ENCODE measurements around the gene CTRB1.
A peak's percentile ranks its signal among the peaks of the same experiment; 100 is the strongest.

Gene CTRB1

GRCh38 chr16:75250089-75250808 lies 31.5 kb downstream of the CTRB1 start:
- peaks cover 42% of the 10 kb centered on the region for H3K4me1 ChIP-seq (ENCODE audit: control insufficient read depth, low read depth, low read length)
- H4K8ac ChIP-seq (ENCODE audit: low read depth, low read length), result no peak overlapping the region

GRCh38 chr16:75250809-75251279 lies 32.1 kb downstream of the CTRB1 start:
- peak overlapping the region; percentile 91 for H3K23ac ChIP-seq (ENCODE audit: low read length)
- peak overlapping the region; percentile 79 for H3K4me3 ChIP-seq (ENCODE audit: low read length)
- no peak overlapping the region for H2AK5ac ChIP-seq (ENCODE audit: low read length)
- peaks cover 70% of the 10 kb centered on the region for H3K79me2 ChIP-seq (ENCODE audit: control insufficient read depth, insufficient read depth, low read length)
- H2BK15ac ChIP-seq (replicated peaks; ENCODE audit: low read depth), result no peak overlapping the region
- H3K4ac ChIP-seq (ENCODE audit: low read depth, low read length), result peak overlapping the region; percentile 79
- peak overlapping the region; percentile 74 for H2BK5ac ChIP-seq (ENCODE audit: low read length)
- no peak overlapping the region for H4K5ac ChIP-seq (ENCODE audit: low read length)
- peak overlapping the region; percentile 95 for H3K9ac ChIP-seq (ENCODE audit: low read length)
- no peaks in the 10 kb centered on the region for H3K36me3 ChIP-seq (ENCODE audit: control insufficient read depth, insufficient read depth, low read length)
- peak overlapping the region; percentile 96 for H3K56ac ChIP-seq (ENCODE audit: low read length)
- peak overlapping the region; percentile 76 for H3K27ac ChIP-seq (ENCODE audit: low read depth, low read length)
- no peak overlapping the region for H4K8ac ChIP-seq (ENCODE audit: low read depth, low read length)
- peaks cover 42% of the 10 kb centered on the region for H3K4me1 ChIP-seq (ENCODE audit: control insufficient read depth, low read depth, low read length)
- H3K27me3 ChIP-seq (ENCODE audit: insufficient read depth, low read length, poor library complexity), result no peaks in the 10 kb centered on the region
- DNase-seq, result no peak
- H3K79me1 ChIP-seq (ENCODE audit: low read length), result peaks cover 18% of the 10 kb centered on the region
- no CpG with 5 or more reads among the region's 59 CpGs for WGBS (ENCODE audit: extremely low coverage, insufficient coverage, low lambda C conversion rate)
- H3K18ac ChIP-seq (ENCODE audit: low read length), result peak overlapping the region; percentile 77
- H2BK120ac ChIP-seq (ENCODE audit: low read depth, low read length), result peak overlapping the region; percentile 29
- peak overlapping the region; percentile 86 for H3K4me2 ChIP-seq (ENCODE audit: low read length)

More at GRCh38 chr16:75250089-75250808, 31.5 kb downstream of the CTRB1 start:
- no peak overlapping the region for H2AK5ac ChIP-seq (ENCODE audit: low read length)
- peak overlapping the region; percentile 79 for H3K4me3 ChIP-seq (ENCODE audit: low read length)
- no peaks in the 10 kb centered on the region for H3K27me3 ChIP-seq (ENCODE audit: insufficient read depth, low read length, poor library complexity)
- no peak for DNase-seq
- no peak overlapping the region for H2BK5ac ChIP-seq (ENCODE audit: low read length)
- no peak overlapping the region for H2BK15ac ChIP-seq (replicated peaks; ENCODE audit: low read depth)
- H3K79me2 ChIP-seq (ENCODE audit: control insufficient read depth, insufficient read depth, low read length), result peaks cover 73% of the 10 kb centered on the region
- no CpG with 5 or more reads among the region's 29 CpGs for WGBS (ENCODE audit: extremely low coverage, insufficient coverage, low lambda C conversion rate)
- no peak overlapping the region for H3K23ac ChIP-seq (ENCODE audit: low read length)
- H2BK120ac ChIP-seq (ENCODE audit: low read depth, low read length), result no peak overlapping the region
- H3K18ac ChIP-seq (ENCODE audit: low read length), result peak overlapping the region; percentile 77
- no peaks in the 10 kb centered on the region for H3K36me3 ChIP-seq (ENCODE audit: control insufficient read depth, insufficient read depth, low read length)
- peak overlapping the region; percentile 96 for H3K56ac ChIP-seq (ENCODE audit: low read length)
- H3K4ac ChIP-seq (ENCODE audit: low read depth, low read length), result peak overlapping the region; percentile 79
- H4K5ac ChIP-seq (ENCODE audit: low read length), result no peak overlapping the region
- H3K9ac ChIP-seq (ENCODE audit: low read length), result peak overlapping the region; percentile 95
- H3K4me2 ChIP-seq (ENCODE audit: low read length), result peak overlapping the region; percentile 86
- peaks cover 18% of the 10 kb centered on the region for H3K79me1 ChIP-seq (ENCODE audit: low read length)
- H3K27ac ChIP-seq (ENCODE audit: low read depth, low read length), result peak overlapping the region; percentile 76

GRCh38 chr16:75251280-75252048 lies 32.7 kb downstream of the CTRB1 start, which contains the start of gene BCAR1:
Gene BCAR1, minus strand, starts transcription at chr16:75251624. Its CDS starts 142 bp downstream, at chr16:75251482.
- H4K5ac ChIP-seq (ENCODE audit: low read length), result no peak within 1 kb of the TSS
- no peaks in the 10 kb centered on the region for H3K36me3 ChIP-seq (ENCODE audit: control insufficient read depth, insufficient read depth, low read length)
- H3K4ac ChIP-seq (ENCODE audit: low read depth, low read length), result peak within 1 kb of the TSS; percentile 93
- H3K4me1 ChIP-seq (ENCODE audit: control insufficient read depth, low read depth, low read length), result peaks cover 45% of the 10 kb centered on the region
- H3K79me1 ChIP-seq (ENCODE audit: low read length), result peaks cover 19% of the 10 kb centered on the region
- WGBS (ENCODE audit: extremely low coverage, insufficient coverage, low lambda C conversion rate), result no CpG with 5 or more reads among the region's 84 CpGs
- no peaks in the 10 kb centered on the region for H3K27me3 ChIP-seq (ENCODE audit: insufficient read depth, low read length, poor library complexity)
- H3K9ac ChIP-seq (ENCODE audit: low read length), result peak within 1 kb of the TSS; percentile 95
- peak within 1 kb of the TSS; percentile 79 for H3K4me3 ChIP-seq (ENCODE audit: low read length)
- peak within 1 kb of the TSS; percentile 75 for H2BK120ac ChIP-seq (ENCODE audit: low read depth, low read length)
- H2AK5ac ChIP-seq (ENCODE audit: low read length), result peak within 1 kb of the TSS; percentile 72
- H3K23ac ChIP-seq (ENCODE audit: low read length), result peak within 1 kb of the TSS; percentile 91
- H3K79me2 ChIP-seq (ENCODE audit: control insufficient read depth, insufficient read depth, low read length), result peaks cover 70% of the 10 kb centered on the region
- no peak within 1 kb of the TSS for H4K8ac ChIP-seq (ENCODE audit: low read depth, low read length)
- peak within 1 kb of the TSS; percentile 94 for H3K27ac ChIP-seq (ENCODE audit: low read depth, low read length)
- peak within 1 kb of the TSS; percentile 96 for H3K56ac ChIP-seq (ENCODE audit: low read length)
- H3K18ac ChIP-seq (ENCODE audit: low read length), result peak within 1 kb of the TSS; percentile 77
- peak within 1 kb of the TSS; percentile 93 for H2BK5ac ChIP-seq (ENCODE audit: low read length)
- peak within 1 kb of the TSS; percentile 86 for H3K4me2 ChIP-seq (ENCODE audit: low read length)
- peak; percentile 95 for DNase-seq
- H2BK15ac ChIP-seq (replicated peaks; ENCODE audit: low read depth), result no peak within 1 kb of the TSS

GRCh38 chr16:75252049-75252864 lies 33.5 kb downstream of the CTRB1 start:
- Histone ChIP-seq H3K4me1 (ENCODE audit: control insufficient read depth, low read depth, low read length) (peaks cover 43% of the 10 kb centered on the region), H3K79me2 (ENCODE audit: control insufficient read depth, insufficient read depth, low read length) (peaks cover 69% of the 10 kb centered on the region), H3K18ac (ENCODE audit: low read length) (peak overlapping the region; percentile 51), H4K5ac (ENCODE audit: low read length) (no peak overlapping the region), H3K56ac (ENCODE audit: low read length) (peak overlapping the region; percentile 91), H3K79me1 (ENCODE audit: low read length) (peaks cover 17% of the 10 kb centered on the region), H2AK5ac (ENCODE audit: low read length) (peak overlapping the region; percentile 72), H3K4me2 (ENCODE audit: low read length) (peak overlapping the region; percentile 64), H3K27ac (ENCODE audit: low read depth, low read length) (peak overlapping the region; percentile 94), H3K27me3 (ENCODE audit: insufficient read depth, low read length, poor library complexity) (no peaks in the 10 kb centered on the region), H3K4ac (ENCODE audit: low read depth, low read length) (peak overlapping the region; percentile 93), H4K8ac (ENCODE audit: low read depth, low read length) (no peak overlapping the region), H3K36me3 (ENCODE audit: control insufficient read depth, insufficient read depth, low read length) (no peaks in the 10 kb centered on the region), H3K9ac (ENCODE audit: low read length) (peak overlapping the region; percentile 82), H2BK15ac (replicated peaks; ENCODE audit: low read depth) (no peak overlapping the region), H3K23ac (ENCODE audit: low read length) (peak overlapping the region; percentile 72), H2BK5ac (ENCODE audit: low read length) (peak overlapping the region; percentile 93), H3K4me3 (ENCODE audit: low read length) (no peak overlapping the region), H2BK120ac (ENCODE audit: low read depth, low read length) (peak overlapping the region; percentile 75)
- DNase-seq, result no peak
- no CpG with 5 or more reads among the region's 24 CpGs for WGBS (ENCODE audit: extremely low coverage, insufficient coverage, low lambda C conversion rate)

All from mesendoderm (in vitro differentiated cells).